ENCODE results near the gene ANKRD53. TPM values are rescaled to one million over a fixed set of nuclear protein-coding genes. Genes with fewer than 3 reads are reported as not detected.

Gene ANKRD53
- polyA plus RNA-seq, 1 donor from 2014 or later, result not detected

DNA sequence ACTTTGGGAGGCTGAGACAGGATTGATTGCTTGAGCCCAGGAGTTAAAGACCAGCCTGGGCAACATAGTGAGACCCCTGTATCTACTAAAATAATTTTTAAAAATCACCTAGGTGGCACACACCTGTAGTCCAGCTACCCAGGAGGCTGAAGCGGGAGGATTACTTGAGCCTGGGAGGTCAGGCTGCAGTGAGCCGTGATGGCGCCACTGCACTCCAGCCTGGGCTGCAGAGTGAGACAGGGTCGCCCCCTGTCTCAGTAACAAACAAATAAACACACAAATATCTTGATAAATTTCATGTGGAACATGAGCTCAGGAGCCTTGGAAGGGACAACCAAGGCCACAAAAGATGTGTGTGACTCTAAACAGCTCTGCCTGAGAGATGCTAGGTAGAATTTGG is 11.7 kb upstream of the ANKRD53 start:
- Histone ChIP-seq H3K9me3 (ENCODE audit: low read length) (no peaks in the 10 kb centered on the region), H3K27me3 (ENCODE audit: insufficient read depth, low read depth, low read length) (peaks cover 41% of the 10 kb centered on the region), H3K4me3 (ENCODE audit: low read length) (no peak overlapping the region), H3K36me3 (ENCODE audit: insufficient read depth, low read length) (no peaks in the 10 kb centered on the region), H3K4me2 (ENCODE audit: low read length) (no peak overlapping the region), H4K20me1 (ENCODE audit: insufficient read depth) (no peaks in the 10 kb centered on the region), H3K9me2 (ENCODE audit: insufficient read depth, low read length) (no peaks in the 10 kb centered on the region), H2AFZ (ENCODE audit: low read depth, low read length) (no peak overlapping the region), H3K27ac (ENCODE audit: low read length) (no peak overlapping the region), H3K9ac (ENCODE audit: low read length) (no peak overlapping the region), H3F3A (ENCODE audit: insufficient read depth, low read length, poor library complexity, severe bottlenecking) (no peaks in the 10 kb centered on the region), H3K79me2 (replicated peaks; ENCODE audit: insufficient read depth, low read length) (no peaks in the 10 kb centered on the region)
- TF ChIP-seq, protein P1, sequence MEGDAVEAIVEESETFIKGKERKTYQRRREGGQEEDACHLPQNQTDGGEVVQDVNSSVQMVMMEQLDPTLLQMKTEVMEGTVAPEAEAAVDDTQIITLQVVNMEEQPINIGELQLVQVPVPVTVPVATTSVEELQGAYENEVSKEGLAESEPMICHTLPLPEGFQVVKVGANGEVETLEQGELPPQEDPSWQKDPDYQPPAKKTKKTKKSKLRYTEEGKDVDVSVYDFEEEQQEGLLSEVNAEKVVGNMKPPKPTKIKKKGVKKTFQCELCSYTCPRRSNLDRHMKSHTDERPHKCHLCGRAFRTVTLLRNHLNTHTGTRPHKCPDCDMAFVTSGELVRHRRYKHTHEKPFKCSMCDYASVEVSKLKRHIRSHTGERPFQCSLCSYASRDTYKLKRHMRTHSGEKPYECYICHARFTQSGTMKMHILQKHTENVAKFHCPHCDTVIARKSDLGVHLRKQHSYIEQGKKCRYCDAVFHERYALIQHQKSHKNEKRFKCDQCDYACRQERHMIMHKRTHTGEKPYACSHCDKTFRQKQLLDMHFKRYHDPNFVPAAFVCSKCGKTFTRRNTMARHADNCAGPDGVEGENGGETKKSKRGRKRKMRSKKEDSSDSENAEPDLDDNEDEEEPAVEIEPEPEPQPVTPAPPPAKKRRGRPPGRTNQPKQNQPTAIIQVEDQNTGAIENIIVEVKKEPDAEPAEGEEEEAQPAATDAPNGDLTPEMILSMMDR (IDR thresholded peaks at IDR 0.05; ENCODE audit: poor library complexity, severe bottlenecking), result no peak
- TF ChIP-seq EP300 (conservative IDR thresholded peaks at IDR 0.05; ENCODE audit: poor library complexity, severe bottlenecking) (no peak), TAF1 (IDR thresholded peaks at IDR 0.05; ENCODE audit: low read depth) (no peak), SMC3 (conservative IDR thresholded peaks at IDR 0.05; ENCODE audit: poor library complexity) (no peak), RAD21 (conservative IDR thresholded peaks at IDR 0.05) (no peak), EZH2 (IDR thresholded peaks at IDR 0.05; ENCODE audit: borderline replicate concordance, insufficient read depth, low read length, poor library complexity, severe bottlenecking) (no peak), MXI1 (conservative IDR thresholded peaks at IDR 0.05; ENCODE audit: poor library complexity, severe bottlenecking) (no peak), POLR2AphosphoS5 (IDR thresholded peaks at IDR 0.05) (no peak)
- TF ChIP-seq, protein P2, sequence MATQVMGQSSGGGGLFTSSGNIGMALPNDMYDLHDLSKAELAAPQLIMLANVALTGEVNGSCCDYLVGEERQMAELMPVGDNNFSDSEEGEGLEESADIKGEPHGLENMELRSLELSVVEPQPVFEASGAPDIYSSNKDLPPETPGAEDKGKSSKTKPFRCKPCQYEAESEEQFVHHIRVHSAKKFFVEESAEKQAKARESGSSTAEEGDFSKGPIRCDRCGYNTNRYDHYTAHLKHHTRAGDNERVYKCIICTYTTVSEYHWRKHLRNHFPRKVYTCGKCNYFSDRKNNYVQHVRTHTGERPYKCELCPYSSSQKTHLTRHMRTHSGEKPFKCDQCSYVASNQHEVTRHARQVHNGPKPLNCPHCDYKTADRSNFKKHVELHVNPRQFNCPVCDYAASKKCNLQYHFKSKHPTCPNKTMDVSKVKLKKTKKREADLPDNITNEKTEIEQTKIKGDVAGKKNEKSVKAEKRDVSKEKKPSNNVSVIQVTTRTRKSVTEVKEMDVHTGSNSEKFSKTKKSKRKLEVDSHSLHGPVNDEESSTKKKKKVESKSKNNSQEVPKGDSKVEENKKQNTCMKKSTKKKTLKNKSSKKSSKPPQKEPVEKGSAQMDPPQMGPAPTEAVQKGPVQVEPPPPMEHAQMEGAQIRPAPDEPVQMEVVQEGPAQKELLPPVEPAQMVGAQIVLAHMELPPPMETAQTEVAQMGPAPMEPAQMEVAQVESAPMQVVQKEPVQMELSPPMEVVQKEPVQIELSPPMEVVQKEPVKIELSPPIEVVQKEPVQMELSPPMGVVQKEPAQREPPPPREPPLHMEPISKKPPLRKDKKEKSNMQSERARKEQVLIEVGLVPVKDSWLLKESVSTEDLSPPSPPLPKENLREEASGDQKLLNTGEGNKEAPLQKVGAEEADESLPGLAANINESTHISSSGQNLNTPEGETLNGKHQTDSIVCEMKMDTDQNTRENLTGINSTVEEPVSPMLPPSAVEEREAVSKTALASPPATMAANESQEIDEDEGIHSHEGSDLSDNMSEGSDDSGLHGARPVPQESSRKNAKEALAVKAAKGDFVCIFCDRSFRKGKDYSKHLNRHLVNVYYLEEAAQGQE (IDR thresholded peaks at IDR 0.05; ENCODE audit: borderline replicate concordance), result no peak

DNA sequence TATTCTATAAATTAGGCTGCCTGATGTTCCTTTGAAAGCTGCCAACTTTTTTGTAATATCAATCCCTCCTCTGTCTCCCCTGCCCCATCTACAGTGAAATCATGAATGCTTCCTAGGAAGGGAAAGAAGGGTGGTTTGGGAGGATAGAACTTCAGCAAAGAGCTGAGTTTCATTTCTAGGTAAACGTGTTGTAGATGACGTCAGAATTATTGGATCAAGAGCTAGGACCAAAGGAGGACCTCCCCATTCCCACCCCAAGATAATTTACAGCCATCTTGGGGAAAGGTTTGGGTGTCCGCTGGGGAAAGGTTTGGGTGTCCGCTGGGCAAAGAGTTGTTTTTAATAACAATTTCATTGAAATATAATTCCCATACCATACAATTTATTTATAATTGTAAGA is 11.2 kb upstream of the ANKRD53 start:
- Histone ChIP-seq H3F3A (ENCODE audit: insufficient read depth, low read length, poor library complexity, severe bottlenecking) (no peaks in the 10 kb centered on the region), H3K36me3 (ENCODE audit: insufficient read depth, low read length) (no peaks in the 10 kb centered on the region), H3K27ac (ENCODE audit: low read length) (no peak overlapping the region), H3K27me3 (ENCODE audit: insufficient read depth, low read depth, low read length) (peaks cover 41% of the 10 kb centered on the region), H3K79me2 (replicated peaks; ENCODE audit: insufficient read depth, low read length) (no peaks in the 10 kb centered on the region), H3K9me3 (ENCODE audit: low read length) (no peaks in the 10 kb centered on the region), H2AFZ (ENCODE audit: low read depth, low read length) (no peak overlapping the region), H3K9ac (ENCODE audit: low read length) (no peak overlapping the region), H3K4me3 (ENCODE audit: low read length) (no peak overlapping the region), H4K20me1 (ENCODE audit: insufficient read depth) (no peaks in the 10 kb centered on the region), H3K9me2 (ENCODE audit: insufficient read depth, low read length) (no peaks in the 10 kb centered on the region), H3K4me2 (ENCODE audit: low read length) (no peak overlapping the region)
- TF ChIP-seq SMC3 (conservative IDR thresholded peaks at IDR 0.05; ENCODE audit: poor library complexity) (no peak), MXI1 (conservative IDR thresholded peaks at IDR 0.05; ENCODE audit: poor library complexity, severe bottlenecking) (no peak), RAD21 (conservative IDR thresholded peaks at IDR 0.05) (no peak), POLR2AphosphoS5 (IDR thresholded peaks at IDR 0.05) (no peak)

All from neural cell (in vitro differentiated cells).